WERI-Rb-1 (cell line): Measurements from ENCODE around the gene SPEM3.

ENCODE experiments used
- DNase-seq: peaks from one replicate; pipeline ENCODE4 v3.0.0-alpha.2; 2020
- H3K27ac ChIP-seq: fragments of 250-450 bp; sonication (Bioruptor Pico); 2 replicates; pipeline ENCODE4 v1.5.1; 2020; ENCODE audit warnings: mild to moderate bottlenecking, moderate library complexity
- H3K27me3 ChIP-seq: fragments of 250-450 bp; sonication (Bioruptor Pico); 2 replicates; pipeline ENCODE4 v1.5.1; 2021; ENCODE audit warnings: mild to moderate bottlenecking, low read depth, moderate library complexity; ENCODE audit not compliant: insufficient read depth, severe bottlenecking
- H3K36me3 ChIP-seq: fragments of 250-450 bp; sonication (Bioruptor Pico); 2 replicates; pipeline ENCODE4 v1.5.1; 2020; ENCODE audit warnings: mild to moderate bottlenecking, moderate library complexity
- H3K4me3 ChIP-seq: 2 replicates; pipeline ENCODE4 v1.5.1; 2011; ENCODE audit warnings: low read depth, mild to moderate bottlenecking, control low read depth, low read length
- H3K9me3 ChIP-seq: fragments of 250-450 bp; sonication (Bioruptor Pico); 2 replicates; pipeline ENCODE4 v1.5.1; 2021; ENCODE audit warnings: mild to moderate bottlenecking, moderate library complexity; ENCODE audit not compliant: severe bottlenecking
- TF ChIP-seq, protein P1 (sequence below): IDR thresholded peaks from 2 replicates; pipeline ENCODE4 v1.5.1; 2011; ENCODE audit warnings: low read depth, mild to moderate bottlenecking, control low read depth, inconsistent platforms, low read length

SPEM3 gene

GRCh38 chr17:7436556-7437368, 8.1 kb downstream of the SPEM3 start:
- peak overlapping the region; percentile 47 for H3K4me3 ChIP-seq
- peak; percentile 81 for DNase-seq
- no peaks in the 10 kb centered on the region for H3K36me3 ChIP-seq
- TF ChIP-seq, protein P1, sequence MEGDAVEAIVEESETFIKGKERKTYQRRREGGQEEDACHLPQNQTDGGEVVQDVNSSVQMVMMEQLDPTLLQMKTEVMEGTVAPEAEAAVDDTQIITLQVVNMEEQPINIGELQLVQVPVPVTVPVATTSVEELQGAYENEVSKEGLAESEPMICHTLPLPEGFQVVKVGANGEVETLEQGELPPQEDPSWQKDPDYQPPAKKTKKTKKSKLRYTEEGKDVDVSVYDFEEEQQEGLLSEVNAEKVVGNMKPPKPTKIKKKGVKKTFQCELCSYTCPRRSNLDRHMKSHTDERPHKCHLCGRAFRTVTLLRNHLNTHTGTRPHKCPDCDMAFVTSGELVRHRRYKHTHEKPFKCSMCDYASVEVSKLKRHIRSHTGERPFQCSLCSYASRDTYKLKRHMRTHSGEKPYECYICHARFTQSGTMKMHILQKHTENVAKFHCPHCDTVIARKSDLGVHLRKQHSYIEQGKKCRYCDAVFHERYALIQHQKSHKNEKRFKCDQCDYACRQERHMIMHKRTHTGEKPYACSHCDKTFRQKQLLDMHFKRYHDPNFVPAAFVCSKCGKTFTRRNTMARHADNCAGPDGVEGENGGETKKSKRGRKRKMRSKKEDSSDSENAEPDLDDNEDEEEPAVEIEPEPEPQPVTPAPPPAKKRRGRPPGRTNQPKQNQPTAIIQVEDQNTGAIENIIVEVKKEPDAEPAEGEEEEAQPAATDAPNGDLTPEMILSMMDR = peak; percentile 83
- peaks cover 12% of the 10 kb centered on the region for H3K27me3 ChIP-seq
- no peaks in the 10 kb centered on the region for H3K9me3 ChIP-seq
- H3K27ac ChIP-seq = peak overlapping the region; percentile 43

DNA sequence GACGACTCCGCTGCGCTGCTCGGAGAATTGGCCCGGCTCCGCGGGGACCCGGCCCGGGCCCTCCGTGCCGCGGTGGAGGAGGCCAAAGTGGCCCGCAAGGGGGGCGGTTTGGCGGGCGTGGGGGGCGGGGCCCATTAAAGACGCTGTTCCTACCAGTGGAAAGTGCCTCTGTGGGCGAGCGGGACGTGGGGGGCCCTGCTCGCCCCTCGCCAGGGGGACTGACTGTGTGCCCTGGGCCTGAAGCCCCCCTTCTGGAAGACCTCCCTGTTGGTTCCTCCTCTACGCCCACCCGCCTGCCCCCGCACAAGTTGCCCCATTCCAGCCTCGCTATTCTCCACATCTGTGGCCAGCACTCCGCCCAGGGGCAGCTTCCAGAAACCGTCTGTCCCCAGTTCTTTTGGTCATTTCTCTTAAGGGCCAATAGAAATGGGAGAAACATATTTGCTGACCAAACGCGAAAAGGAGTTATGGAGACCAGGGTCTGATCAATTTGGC, 8.8 kb downstream of the SPEM3 start:
- TF ChIP-seq, protein P1 = no peak
- H3K9me3 ChIP-seq = no peaks in the 10 kb centered on the region
- peak overlapping the region; percentile 47 for H3K4me3 ChIP-seq
- H3K36me3 ChIP-seq = no peaks in the 10 kb centered on the region
- DNase-seq = no peak
- H3K27ac ChIP-seq = no peak overlapping the region
- peaks cover 12% of the 10 kb centered on the region for H3K27me3 ChIP-seq

DNA sequence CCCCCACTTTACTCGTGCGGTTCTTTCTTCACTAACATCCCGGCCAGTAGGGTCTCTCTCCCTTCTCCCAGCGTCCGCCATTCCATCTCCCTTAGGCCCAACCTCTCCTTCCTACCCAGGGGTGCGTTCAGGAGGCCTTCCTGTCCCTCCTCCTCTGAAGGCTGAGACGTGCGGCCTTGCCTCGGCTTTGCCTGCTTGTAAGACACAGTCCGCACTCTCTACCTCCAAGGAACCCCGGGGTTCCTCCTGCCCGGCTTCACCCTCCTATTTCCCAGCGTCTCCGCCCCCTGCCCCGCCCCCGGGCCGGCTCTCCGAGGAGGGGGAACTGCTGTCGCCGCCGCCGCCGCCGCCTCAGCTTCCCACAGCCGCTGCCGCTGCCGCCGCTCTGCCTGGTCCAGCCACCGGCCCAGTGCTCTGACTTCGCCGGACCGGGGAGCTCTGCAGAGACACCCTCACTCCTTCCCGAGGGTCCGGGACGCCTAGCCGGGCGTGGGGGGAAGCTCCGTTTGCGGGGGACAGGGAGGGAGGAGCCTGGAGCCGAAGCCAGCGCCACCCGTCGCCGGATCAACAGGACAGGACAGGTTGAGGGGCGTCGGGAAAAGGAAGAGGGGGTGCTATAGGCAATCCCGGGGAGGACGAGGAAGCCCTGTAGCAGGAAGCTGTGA, 9.4 kb downstream of the SPEM3 start:
- no peaks in the 10 kb centered on the region for H3K36me3 ChIP-seq
- H3K27me3 ChIP-seq = peaks cover 12% of the 10 kb centered on the region
- no peak overlapping the region; the same call in 1 of the 2 replicates for H3K27ac ChIP-seq
- DNase-seq = peak; percentile 77
- H3K9me3 ChIP-seq = no peaks in the 10 kb centered on the region
- peak overlapping the region; percentile 47 for H3K4me3 ChIP-seq
- TF ChIP-seq, protein P1 = no peak

DNA sequence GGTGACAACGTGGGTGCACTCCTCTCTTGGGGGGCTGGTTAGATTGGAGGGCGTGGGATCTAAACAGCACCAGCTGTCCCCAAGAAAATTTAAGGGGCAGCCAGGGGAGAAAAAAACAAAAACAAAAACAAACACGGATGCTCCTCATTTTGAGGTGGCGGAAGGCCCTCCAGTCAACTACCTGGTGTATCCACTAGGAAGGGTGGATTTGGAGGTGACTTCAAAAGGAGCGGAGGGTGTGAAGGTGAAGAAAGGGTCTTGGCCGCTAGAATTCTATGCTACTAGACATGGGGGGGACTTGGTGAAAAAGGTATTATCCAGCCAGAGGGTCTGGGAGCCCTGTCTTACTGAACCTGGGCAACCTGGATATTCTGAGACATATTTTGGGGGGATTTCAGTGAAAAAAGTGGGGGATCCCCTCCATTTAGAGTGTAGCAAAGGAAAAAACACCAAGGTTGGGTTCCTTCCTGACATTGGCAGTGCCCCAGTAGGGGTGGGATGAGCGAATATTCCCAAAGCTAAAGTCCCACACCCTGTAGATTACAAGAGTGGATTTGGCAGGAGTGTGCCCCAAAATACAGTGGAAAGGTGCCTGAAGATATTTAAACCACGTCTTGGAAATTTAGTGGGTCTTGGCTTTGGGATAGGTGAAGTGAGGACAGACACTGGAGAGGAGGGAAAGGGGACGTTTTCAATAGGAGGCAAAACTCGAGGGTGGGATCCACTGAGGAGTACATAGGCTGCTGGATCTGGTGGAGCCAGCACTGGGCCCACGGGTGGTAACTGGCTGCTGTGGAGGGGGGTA, 10.2 kb downstream of the SPEM3 start:
- peak overlapping the region; percentile 86 for H3K4me3 ChIP-seq

GRCh38 chr17:7439462-7440112, 10.9 kb downstream of the SPEM3 start, which contains the start of gene FGF11:
FGF11 (plus strand) TSS chr17:7439512; CDS start chr17:7439621, 109 bp downstream.
- no peak for DNase-seq
- TF ChIP-seq, protein P1 = no peak
- Histone ChIP-seq H3K27ac (peak within 1 kb of the TSS; percentile 41), H3K9me3 (no peaks in the 10 kb centered on the region), H3K36me3 (no peaks in the 10 kb centered on the region), H3K4me3 (peak within 1 kb of the TSS; percentile 86), H3K27me3 (peaks cover 12% of the 10 kb centered on the region)

More for the DNA sequence above, 10.2 kb downstream of the SPEM3 start:
- H3K36me3 ChIP-seq = no peaks in the 10 kb centered on the region
- TF ChIP-seq, protein P1 = no peak
- no peaks in the 10 kb centered on the region for H3K9me3 ChIP-seq
- peaks cover 12% of the 10 kb centered on the region for H3K27me3 ChIP-seq
- DNase-seq = no peak
- no peak overlapping the region for H3K27ac ChIP-seq
